K562 (cell line): ENCODE results near the gene TECPR2. TPM values are rescaled to one million over a fixed set of nuclear protein-coding genes. Genes with fewer than 3 reads are reported as not detected.

Experiments used
- BCOR ChIP-seq: fragments of 450-650 bp; IDR thresholded peaks from 2 replicates; pipeline ENCODE4 v1.6.1; 2016
- CC2D1A ChIP-seq: fragments of 450-650 bp; IDR thresholded peaks from 2 replicates; pipeline ENCODE4 v1.6.1; 2017; ENCODE audit warnings: mild to moderate bottlenecking
- GTF2E2 ChIP-seq: fragments of 200-800 bp; sonication (Bioruptor generic); IDR thresholded peaks from 2 replicates; pipeline ENCODE4 v1.6.1; 2016; ENCODE audit warnings: missing genetic modification characterization, missing compliant biosample characterization
- HDAC1 ChIP-seq, 2 experiments: fragments of 450-650 bp; IDR thresholded peaks; 2 replicates each; pipeline ENCODE4 v1.6.1; 2016 to 2017; ENCODE audit warnings: inconsistent platforms in 1 of 2, mild to moderate bottlenecking in 1 of 2, moderate library complexity in 1 of 2
- KLF6 ChIP-seq: fragments of 250-450 bp; sonication (Bioruptor Pico); IDR thresholded peaks from 2 replicates; pipeline ENCODE4 v1.4.0; 2020; ENCODE audit warnings: mild to moderate bottlenecking, moderate library complexity, borderline replicate concordance
- PML ChIP-seq: IDR thresholded peaks from 2 replicates; pipeline ENCODE4 v1.6.1; 2012; ENCODE audit warnings: low read length, inconsistent platforms
- POLR2G ChIP-seq: fragments of 200-400 bp; formaldehyde crosslinking; IDR thresholded peaks from 2 replicates; pipeline ENCODE4 v1.6.1; 2017; ENCODE audit warnings: low read depth, mild to moderate bottlenecking, antibody characterized with exemption, low read length, moderate library complexity
- ZC3H4 ChIP-seq: sonication (generic); formaldehyde crosslinking; IDR thresholded peaks from 2 replicates; pipeline ENCODE4 v1.9.0; 2021; ENCODE audit warnings: missing genetic modification reagents, borderline replicate concordance
- ZNF143 ChIP-seq: sonication (generic); formaldehyde crosslinking; IDR thresholded peaks from 2 replicates; pipeline ENCODE4 v1.9.0; 2022; ENCODE audit warnings: mild to moderate bottlenecking, missing genetic modification reagents
- ZNF584 ChIP-seq: fragments of 200-800 bp; sonication (Bioruptor generic); IDR thresholded peaks from 2 replicates; pipeline ENCODE4 v1.6.1; 2016; ENCODE audit warnings: low read depth, mild to moderate bottlenecking, missing genetic modification characterization, missing compliant biosample characterization
- polyA plus RNA-seq, 8 experiments: library from polyadenylated mRNA; depleted of rRNA in 4 of 8; stranded (reverse) in 5 of 8; unstranded in 3 of 8; fragments of >200 nt; fragmentation: Nextera tagmentation in 2 of 8; fragmentation: Illumina TruSeq in 1 of 8; extraction: Ambion mirVana in 2 of 8; extraction: Trizol in 1 of 8; gene quantifications; 2 replicates each; pipeline versions ENCODE4 v1.2.1 to v1.2.3, GENCODE V29; 2011 to 2014; ENCODE audit warnings: inconsistent platforms in 1 of 8, missing spikeins in 1 of 8
- total RNA-seq, 7 experiments: library from RNA; depleted of rRNA in 6 of 7; stranded (reverse); fragments of >200 nt in 6 of 7; fragmentation: Illumina TruSeq in 2 of 7; extraction: Trizol in 2 of 7; gene quantifications; 2 replicates each; pipeline versions ENCODE4 v1.2.1 to v1.2.3, GENCODE V29; 2011 to 2021; ENCODE audit warnings: low replicate concordance in 1 of 7
- TF ChIP-seq, protein P1 (sequence below), 2 experiments: fragments of 450-650 bp in 1 of 2; sonication (generic) in 1 of 2; formaldehyde crosslinking in 1 of 2; IDR thresholded peaks; 2 replicates each; pipeline versions ENCODE4 v1.7.1 to v1.9.0; 2016 to 2022; ENCODE audit warnings: inconsistent platforms in 1 of 2, mild to moderate bottlenecking in 1 of 2, missing genetic modification reagents in 1 of 2
- TF ChIP-seq, protein P2 (sequence below): sonication (generic); formaldehyde crosslinking; IDR thresholded peaks from 2 replicates; pipeline ENCODE4 v1.8.1; 2023; ENCODE audit warnings: mild to moderate bottlenecking, missing genetic modification reagents
- TF ChIP-seq, protein P3 (sequence below): fragments of 250-450 bp; sonication (Bioruptor Pico); IDR thresholded peaks from 2 replicates; pipeline ENCODE4 v1.4.0; 2020; ENCODE audit warnings: mild to moderate bottlenecking, moderate library complexity

Gene TECPR2
- total and polyA plus RNA-seq, 9 of the 15 experiments (the other 6 are each of a cell fraction or from before 2014, with no cell fraction given): 0.04 to 3.0 (median 0.83) TPM

DNA sequence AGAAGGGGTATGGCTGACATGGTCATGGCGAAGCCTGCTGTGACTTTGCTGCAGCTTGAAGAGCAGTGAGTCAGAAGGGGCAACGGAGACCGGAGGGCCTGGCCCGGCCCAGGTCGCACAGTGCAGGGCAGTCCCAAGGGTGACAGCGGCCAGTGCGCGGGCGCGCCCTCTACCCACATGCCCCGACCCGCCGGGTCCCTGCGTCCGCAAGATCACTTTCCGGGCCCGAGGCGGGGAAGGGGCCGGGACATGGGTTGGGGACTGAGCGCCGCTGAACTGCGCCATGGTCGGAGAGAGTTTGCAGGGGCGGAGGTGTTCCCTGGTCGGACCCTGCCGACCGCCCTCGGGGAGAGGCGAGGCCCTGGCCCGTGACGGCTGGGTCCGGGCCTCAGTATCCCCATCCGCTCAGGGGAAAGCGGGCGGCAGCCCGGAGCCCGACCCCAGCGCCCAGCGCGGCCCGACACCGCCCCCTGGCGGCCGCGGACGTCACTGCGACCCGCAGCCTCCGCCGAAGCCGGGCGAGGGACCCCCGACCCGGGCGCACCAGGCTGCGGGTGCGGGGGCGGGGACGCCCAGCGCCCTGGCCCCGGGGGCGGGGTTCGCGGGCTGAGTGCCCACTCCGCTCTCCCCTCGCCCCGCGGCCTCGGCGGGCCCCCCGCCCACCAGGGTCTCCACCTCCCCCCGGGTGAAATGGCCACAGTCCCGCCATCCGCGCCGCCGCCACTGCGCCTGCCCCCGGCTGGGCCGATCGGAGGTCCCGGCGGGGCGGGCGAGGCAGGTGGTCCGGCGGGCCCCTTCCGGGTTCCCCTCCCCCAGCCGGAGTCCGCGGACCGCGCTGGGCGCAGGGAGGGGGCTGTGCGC, 154.0 kb downstream of the TECPR2 start (continued):
- TF ChIP-seq, protein P1, sequence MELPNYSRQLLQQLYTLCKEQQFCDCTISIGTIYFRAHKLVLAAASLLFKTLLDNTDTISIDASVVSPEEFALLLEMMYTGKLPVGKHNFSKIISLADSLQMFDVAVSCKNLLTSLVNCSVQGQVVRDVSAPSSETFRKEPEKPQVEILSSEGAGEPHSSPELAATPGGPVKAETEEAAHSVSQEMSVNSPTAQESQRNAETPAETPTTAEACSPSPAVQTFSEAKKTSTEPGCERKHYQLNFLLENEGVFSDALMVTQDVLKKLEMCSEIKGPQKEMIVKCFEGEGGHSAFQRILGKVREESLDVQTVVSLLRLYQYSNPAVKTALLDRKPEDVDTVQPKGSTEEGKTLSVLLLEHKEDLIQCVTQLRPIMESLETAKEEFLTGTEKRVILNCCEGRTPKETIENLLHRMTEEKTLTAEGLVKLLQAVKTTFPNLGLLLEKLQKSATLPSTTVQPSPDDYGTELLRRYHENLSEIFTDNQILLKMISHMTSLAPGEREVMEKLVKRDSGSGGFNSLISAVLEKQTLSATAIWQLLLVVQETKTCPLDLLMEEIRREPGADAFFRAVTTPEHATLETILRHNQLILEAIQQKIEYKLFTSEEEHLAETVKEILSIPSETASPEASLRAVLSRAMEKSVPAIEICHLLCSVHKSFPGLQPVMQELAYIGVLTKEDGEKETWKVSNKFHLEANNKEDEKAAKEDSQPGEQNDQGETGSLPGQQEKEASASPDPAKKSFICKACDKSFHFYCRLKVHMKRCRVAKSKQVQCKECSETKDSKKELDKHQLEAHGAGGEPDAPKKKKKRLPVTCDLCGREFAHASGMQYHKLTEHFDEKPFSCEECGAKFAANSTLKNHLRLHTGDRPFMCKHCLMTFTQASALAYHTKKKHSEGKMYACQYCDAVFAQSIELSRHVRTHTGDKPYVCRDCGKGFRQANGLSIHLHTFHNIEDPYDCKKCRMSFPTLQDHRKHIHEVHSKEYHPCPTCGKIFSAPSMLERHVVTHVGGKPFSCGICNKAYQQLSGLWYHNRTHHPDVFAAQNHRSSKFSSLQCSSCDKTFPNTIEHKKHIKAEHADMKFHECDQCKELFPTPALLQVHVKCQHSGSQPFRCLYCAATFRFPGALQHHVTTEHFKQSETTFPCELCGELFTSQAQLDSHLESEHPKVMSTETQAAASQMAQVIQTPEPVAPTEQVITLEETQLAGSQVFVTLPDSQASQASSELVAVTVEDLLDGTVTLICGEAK (IDR thresholded peaks at IDR 0.05): no peak
- TF ChIP-seq, protein P1 (CRISPR knock-in tag; IDR thresholded peaks at IDR 0.05): no peak
- peak in 1 of 2 experiments; percentile 36; a peak in 1 of 4 replicates for TF ChIP-seq HDAC1 (IDR thresholded peaks at IDR 0.05)
- TF ChIP-seq BCOR: peak; percentile 67
- TF ChIP-seq POLR2G: 0 out of 2 replicates have a peak, but pooled peaks have one; percentile 37
- no peak for TF ChIP-seq GTF2E2 (tag)
- no peak; the same call in 1 of the 2 replicates for TF ChIP-seq CC2D1A
- no peak for TF ChIP-seq PML
- TF ChIP-seq ZNF143 (CRISPR knock-in tag): no peak
- TF ChIP-seq, protein P2, sequence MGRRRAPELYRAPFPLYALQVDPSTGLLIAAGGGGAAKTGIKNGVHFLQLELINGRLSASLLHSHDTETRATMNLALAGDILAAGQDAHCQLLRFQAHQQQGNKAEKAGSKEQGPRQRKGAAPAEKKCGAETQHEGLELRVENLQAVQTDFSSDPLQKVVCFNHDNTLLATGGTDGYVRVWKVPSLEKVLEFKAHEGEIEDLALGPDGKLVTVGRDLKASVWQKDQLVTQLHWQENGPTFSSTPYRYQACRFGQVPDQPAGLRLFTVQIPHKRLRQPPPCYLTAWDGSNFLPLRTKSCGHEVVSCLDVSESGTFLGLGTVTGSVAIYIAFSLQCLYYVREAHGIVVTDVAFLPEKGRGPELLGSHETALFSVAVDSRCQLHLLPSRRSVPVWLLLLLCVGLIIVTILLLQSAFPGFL (CRISPR knock-in tag): no peak
- no peak for TF ChIP-seq ZNF584 (CRISPR knock-in tag)
- TF ChIP-seq, protein P3, sequence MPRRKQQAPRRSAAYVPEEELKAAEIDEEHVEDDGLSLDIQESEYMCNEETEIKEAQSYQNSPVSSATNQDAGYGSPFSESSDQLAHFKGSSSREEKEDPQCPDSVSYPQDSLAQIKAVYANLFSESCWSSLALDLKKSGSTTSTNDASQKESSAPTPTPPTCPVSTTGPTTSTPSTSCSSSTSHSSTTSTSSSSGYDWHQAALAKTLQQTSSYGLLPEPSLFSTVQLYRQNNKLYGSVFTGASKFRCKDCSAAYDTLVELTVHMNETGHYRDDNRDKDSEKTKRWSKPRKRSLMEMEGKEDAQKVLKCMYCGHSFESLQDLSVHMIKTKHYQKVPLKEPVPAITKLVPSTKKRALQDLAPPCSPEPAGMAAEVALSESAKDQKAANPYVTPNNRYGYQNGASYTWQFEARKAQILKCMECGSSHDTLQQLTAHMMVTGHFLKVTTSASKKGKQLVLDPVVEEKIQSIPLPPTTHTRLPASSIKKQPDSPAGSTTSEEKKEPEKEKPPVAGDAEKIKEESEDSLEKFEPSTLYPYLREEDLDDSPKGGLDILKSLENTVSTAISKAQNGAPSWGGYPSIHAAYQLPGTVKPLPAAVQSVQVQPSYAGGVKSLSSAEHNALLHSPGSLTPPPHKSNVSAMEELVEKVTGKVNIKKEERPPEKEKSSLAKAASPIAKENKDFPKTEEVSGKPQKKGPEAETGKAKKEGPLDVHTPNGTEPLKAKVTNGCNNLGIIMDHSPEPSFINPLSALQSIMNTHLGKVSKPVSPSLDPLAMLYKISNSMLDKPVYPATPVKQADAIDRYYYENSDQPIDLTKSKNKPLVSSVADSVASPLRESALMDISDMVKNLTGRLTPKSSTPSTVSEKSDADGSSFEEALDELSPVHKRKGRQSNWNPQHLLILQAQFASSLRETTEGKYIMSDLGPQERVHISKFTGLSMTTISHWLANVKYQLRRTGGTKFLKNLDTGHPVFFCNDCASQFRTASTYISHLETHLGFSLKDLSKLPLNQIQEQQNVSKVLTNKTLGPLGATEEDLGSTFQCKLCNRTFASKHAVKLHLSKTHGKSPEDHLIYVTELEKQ: no peak
- no peak for TF ChIP-seq ZC3H4
- no peak for TF ChIP-seq KLF6 (CRISPR knock-in tag)
